LNCAP (cell line): ENCODE data around the gene ZNF469.

Experiments used
- TF ChIP-seq, protein P1 (sequence below): fragments of 450-650 bp; IDR thresholded peaks from 2 replicates; pipeline ENCODE4 v1.5.1; 2017; ENCODE audit warnings: mild to moderate bottlenecking

Gene ZNF469

DNA sequence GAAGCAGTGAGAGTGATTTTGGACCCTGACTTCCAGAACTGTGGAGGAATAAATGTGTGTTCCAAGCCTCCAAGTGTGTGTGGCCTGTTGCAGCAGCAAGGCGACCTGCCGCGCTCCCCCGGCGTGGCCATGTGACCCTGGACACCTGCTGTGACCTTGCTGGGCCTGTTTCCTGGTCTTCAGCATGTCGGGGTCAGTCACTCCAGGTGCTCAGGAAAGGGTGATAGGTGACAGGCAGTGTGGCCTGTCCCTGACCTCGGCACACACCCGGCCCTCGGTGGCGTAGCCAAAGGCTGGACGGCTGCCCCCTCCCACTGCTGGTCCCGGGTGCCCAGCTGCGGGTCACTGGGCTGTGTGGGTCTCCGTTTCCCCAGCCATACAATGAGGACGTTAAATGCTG lies 31.8 kb upstream of the ZNF469 start:
- TF ChIP-seq, protein P1, sequence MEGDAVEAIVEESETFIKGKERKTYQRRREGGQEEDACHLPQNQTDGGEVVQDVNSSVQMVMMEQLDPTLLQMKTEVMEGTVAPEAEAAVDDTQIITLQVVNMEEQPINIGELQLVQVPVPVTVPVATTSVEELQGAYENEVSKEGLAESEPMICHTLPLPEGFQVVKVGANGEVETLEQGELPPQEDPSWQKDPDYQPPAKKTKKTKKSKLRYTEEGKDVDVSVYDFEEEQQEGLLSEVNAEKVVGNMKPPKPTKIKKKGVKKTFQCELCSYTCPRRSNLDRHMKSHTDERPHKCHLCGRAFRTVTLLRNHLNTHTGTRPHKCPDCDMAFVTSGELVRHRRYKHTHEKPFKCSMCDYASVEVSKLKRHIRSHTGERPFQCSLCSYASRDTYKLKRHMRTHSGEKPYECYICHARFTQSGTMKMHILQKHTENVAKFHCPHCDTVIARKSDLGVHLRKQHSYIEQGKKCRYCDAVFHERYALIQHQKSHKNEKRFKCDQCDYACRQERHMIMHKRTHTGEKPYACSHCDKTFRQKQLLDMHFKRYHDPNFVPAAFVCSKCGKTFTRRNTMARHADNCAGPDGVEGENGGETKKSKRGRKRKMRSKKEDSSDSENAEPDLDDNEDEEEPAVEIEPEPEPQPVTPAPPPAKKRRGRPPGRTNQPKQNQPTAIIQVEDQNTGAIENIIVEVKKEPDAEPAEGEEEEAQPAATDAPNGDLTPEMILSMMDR = no peak

DNA sequence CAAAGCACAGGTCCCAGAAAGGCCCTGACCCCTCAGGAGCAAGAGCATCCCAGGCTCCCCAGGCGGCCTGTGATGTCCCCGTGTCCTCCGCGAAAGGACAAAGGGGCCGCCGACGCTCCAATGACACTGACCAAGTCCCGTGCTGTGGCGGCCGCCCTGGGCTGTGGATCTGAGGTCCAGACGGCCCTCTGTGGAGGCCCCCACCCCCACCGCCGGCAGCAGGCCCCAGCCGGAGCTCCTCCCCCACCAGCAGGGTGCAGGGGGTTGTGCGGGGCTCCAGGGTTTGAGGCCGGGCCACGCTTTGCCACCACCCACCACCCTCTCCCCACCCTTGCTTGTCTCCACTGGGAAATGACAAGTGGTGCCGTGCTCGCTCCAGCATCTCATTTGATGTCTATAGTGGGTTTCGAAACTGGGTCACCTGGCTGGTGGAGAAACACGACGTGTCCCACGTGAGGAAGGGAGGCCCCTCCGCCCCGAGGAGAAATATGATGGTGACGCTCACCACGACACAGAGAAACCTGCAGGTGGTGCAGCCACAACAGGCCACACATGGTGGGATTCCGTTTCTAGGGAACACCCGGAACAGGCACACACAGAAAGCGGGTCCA lies 31.2 kb upstream of the ZNF469 start:
- TF ChIP-seq, protein P1 = no peak

- TF ChIP-seq, protein P1 = no peak
These were observed 30.2 kb upstream of the ZNF469 start for GRCh38 chr16:88352261-88353200.

- TF ChIP-seq, protein P1 = no peak
These were observed 29.5 kb upstream of the ZNF469 start for GRCh38 chr16:88353232-88353631.

GRCh38 chr16:88353691-88354090 lies 29.1 kb upstream of the ZNF469 start:
- TF ChIP-seq, protein P1 = no peak

- TF ChIP-seq, protein P1 = no peak
These were observed 28.3 kb upstream of the ZNF469 start for GRCh38 chr16:88354229-88355092.

- TF ChIP-seq, protein P1 = no peak
These were observed 27.7 kb upstream of the ZNF469 start for GRCh38 chr16:88355093-88355388.
